Amygdala (tissue), 56 donors: Measurements from ENCODE around the gene SEMA3C.
A peak's percentile ranks its signal among the peaks of the same experiment; 100 is the strongest.

Source experiments
- DNase-seq, 56 donors: peaks; one replicate each; lab custom pipeline; 2025; lab: John Stamatoyannopoulos, UW

The SEMA3C gene

DNA sequence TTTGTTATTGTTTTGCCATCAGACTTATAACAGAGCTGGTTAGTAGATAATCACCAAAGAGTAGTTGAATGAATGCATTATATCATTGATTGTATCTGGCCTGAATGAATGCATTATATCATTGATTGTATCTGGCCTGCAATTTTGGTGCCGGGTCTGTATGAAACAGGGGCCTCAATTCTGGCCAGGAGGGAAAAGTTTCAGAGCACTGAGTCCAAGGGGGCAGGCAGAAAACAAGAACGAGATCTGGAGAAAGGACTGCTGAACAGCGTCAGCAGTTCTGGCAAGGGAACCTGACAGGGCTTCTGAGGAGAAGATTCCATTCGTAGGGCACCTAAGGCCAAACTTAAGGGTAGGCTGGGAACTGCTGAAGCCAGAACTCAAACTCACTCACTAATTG lies 128.0 kb downstream of the SEMA3C start:
- DNase-seq = no peak

DNA sequence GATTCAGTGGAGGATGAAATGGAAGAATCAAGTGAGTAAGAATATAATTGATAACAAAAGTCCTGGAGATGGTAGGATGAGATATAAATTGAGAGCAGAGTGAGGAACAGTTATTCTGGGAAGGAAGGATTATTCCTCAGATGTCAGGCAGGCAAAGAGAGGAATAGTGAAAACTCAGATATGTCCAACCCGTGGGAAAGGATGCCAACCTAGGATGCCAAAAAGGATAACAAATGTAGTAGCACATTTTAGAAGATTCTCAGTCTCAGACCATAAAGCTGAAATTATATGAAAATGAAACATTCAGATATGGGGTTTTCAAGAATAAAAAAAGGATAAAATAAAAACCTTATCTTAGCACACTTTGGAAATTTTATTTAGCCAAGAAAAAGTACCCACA lies 131.1 kb downstream of the SEMA3C start:
- no peak for DNase-seq

DNA sequence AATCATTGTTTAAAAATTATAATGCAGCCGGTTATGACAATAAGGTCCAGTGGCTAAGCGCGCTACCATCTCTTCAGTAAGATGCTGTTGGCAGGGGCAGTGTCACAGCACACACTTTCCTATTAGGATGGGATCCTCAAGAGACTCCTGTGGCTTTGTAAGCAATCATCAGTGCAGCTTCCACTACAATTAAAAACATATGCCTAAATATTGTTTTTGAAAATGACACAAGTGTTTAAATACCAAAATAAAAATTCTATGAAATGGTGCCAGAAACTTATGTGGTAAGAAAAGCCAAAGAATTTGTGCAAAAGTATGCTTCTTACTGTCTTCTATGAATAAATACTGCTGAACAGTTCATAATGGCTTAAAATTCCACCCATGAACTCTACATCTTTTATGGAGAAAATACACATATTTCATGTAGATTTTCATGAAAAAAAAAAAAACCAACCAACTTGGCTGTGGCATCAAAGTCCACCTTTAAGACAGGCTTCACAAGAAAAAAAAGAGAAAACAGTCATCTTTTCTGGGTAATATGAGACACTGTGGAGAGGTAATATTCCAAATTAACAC lies 132.8 kb downstream of the SEMA3C start:
- no peak for DNase-seq

DNA sequence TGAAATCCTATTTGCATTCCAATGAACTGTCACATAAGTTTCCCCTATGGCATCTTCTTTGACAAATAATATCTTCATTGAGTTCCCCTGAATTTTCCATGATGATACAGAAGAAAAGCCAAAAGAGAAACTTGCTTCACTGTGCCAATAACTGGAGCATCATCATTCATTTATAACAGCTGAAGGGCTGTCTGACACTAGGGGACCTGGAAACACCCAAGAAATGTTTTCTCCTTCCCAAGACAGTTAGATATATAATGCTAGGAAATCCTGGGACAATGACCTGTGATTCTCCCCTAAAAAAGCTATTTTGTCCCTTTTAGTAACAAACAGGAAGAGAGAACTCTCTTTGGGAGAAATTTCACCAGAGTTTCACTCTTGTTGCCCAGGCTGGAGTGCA lies 133.6 kb downstream of the SEMA3C start:
- no peak for DNase-seq

DNA sequence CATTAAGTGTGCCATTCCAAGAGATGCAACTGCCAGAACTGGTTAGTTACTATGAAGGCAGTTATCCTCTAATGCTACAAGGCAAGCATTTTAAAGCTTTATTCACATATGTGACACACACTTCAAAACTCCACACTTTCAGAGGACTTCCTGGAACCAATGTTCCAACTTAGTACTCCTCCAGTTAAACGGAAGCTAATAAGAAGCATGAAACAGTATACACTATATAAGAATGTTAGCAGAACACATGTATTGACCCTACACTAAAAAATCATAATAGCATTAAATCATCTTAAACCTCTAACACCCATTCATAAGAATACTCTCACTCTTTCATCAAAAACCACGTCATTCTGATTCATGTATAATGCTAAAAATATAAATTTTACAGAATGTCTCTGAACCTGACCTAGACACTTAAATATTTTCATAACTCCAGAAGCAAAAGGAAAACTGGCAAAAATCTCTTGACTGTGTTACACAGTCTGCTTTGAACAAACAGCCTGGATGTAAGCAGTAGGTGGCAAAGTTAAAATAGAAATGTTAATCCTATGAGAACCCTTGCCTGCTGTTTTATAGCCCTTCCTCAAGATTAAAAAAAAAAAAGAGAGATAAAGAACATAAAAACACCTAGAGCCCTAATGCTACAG lies 135.0 kb downstream of the SEMA3C start:
- no peak for DNase-seq

DNA sequence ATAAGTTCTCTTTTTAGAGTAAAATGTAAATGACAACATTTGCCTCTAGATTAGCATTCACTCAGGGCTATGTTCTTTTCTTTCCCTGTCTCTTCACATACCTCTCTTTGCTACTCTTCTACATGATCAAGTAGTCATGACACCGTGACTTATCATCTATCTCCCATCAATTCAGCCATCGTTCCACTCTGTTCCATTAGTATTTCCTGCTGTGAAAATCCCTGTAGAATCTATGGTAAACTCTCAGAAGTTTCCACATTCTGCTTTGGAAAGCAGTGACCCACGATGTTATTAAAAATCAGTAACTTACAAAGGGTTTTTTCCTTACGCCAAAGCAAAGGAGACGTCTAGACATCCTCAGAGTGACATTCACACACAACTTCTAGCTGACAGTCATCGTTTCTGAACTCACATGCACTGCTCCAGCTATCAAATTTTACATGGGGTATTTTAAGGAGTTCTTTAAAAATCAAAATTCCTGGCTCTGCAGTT lies 135.6 kb downstream of the SEMA3C start:
- no peak for DNase-seq

DNA sequence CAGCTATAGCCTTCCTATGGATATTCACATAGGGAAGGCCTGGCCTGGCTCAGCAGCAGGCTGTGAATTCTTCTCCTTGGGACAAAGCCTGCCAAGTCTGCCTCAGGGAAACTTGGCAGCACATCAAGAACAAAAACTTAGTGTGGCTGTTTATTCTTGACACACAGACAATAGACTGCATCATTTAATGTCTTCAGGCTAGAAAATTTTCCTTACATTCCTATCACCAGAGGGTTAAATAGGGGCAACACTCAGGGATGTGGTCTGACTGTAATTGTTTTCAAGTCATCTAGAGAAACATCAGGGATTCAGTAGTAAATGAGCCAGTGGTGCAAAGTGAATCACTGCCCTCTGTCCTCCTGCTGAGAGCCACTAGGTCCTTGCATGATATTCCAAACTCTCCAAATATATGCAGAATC lies 137.3 kb downstream of the SEMA3C start:
- DNase-seq = peak in 11 of 56 donors; percentile 1 to 17 (median 3)

DNA sequence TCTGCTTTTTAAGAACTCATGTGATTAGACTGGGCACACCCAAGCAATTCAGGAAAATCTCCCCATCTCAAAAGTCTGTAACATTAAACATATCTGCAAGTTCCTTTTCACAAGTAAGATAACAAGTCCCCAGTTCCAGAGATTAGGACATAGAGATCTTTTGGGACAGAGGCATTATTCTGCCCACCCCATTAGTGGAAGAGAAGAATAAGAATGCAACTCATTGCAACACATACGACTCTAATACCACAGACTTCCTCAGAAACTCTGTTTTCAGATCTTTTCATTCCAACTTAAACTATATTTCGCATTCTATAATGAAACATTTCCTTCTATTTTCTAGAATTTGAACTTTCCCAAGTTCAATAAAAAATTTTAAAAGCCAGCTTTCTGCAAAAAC lies 137.7 kb downstream of the SEMA3C start:
- DNase-seq = no peak

DNA sequence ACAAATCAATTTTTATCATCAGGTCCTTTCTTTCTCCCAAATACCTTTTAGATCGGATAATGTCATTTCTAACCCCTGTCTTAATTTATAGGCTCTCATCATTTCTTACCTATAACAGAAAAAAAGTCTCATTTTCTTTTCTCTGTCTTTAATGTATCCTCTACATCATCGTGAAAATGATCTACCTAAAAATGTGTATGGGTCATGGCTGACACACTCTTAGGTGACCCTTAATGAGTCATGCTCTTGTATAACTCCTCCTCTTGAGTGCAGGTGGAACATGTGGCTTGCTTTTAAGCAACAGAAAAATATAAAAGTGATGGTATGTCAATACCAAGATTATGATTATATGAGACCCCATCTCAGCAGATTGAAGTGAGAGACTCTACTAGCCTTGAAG lies 139.4 kb downstream of the SEMA3C start:
- no peak for DNase-seq

DNA sequence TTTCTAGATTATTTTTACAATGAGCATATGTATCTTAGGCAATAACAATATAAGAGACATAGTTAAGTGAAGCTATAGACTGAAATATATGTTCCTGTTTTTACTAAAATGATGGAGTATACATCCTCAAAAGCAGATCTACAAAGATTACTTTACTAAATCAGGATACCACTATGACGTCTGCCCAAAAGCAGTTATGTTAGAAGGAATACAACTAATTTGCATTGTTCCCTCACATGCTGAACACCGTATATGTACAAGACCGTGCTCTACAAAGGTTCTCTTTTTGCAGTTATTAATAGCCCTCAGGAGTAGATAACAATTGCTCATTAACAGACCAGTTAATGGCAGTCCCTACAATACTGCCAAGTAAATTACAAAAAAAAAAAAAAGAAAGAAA lies 143.0 kb downstream of the SEMA3C start:
- no peak for DNase-seq

DNA sequence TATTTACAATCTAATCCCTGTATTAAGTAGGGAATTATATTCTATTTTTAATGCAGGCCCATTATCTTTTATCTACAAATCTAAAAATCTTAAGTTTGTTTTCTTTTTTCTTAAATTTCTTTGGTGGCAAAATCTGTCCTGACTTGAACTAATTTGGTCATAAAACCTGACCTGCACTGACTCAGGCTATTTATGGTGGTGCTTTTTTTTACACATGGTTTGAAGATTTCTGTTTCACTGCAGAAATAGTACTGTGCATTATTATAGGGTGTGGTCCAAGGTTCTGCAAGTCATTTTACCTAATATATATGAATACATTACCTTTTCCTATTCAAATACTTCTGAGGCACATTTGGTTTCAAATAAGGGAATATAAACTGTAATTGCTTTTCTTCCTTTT lies 143.4 kb downstream of the SEMA3C start:
- no peak for DNase-seq

DNA sequence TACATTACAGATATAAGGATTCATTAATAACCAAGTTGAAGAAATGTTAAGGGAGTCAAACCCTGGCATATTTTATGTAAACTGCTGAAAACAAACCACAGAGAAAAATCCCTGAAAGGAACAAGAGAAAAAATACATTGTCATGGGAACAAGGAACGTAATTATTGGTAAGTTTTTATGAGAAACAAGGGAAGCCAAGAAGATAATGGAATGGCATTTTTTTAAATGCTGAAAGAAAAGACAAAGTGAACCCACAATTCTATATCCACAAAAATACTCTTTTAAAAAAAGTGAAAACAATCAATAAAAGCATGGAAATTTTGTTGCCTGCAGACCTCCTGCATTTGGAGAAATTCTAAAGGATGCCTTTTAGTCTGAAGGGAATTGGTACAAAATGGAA lies 144.0 kb downstream of the SEMA3C start:
- DNase-seq = no peak

DNA sequence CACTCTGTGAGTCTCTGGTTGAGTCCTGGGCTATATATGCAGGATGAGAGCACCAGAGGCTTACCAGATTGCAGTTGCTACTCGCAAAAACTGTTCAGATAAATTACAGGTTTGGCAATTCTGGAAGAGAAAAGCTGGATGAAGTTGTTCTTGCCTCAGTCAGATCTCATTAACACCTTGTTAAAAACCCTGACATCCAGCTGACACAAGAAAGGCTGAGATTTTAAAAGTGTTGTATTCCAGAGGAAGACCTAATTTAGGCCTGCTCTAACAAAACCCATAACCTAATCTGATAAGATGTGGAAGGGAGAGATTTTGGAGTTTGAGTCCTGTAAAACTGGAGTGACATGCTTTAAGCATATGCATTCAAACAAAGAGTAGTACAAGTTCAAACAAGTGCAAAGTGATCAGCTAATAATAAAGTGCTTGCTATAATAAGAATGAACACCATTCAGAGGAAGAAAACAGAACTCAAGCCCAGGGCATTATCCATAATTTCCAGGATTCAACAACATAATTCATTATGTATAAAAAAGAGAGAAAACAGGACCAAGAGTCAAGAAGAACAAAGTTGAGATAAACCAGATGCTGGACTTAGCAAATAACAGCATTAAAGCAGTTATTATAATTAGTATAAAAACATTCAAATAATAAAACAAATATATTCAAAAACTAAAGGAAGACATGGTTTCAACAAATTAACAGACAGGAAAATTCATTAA lies 144.9 kb downstream of the SEMA3C start:
- DNase-seq = no peak

DNA sequence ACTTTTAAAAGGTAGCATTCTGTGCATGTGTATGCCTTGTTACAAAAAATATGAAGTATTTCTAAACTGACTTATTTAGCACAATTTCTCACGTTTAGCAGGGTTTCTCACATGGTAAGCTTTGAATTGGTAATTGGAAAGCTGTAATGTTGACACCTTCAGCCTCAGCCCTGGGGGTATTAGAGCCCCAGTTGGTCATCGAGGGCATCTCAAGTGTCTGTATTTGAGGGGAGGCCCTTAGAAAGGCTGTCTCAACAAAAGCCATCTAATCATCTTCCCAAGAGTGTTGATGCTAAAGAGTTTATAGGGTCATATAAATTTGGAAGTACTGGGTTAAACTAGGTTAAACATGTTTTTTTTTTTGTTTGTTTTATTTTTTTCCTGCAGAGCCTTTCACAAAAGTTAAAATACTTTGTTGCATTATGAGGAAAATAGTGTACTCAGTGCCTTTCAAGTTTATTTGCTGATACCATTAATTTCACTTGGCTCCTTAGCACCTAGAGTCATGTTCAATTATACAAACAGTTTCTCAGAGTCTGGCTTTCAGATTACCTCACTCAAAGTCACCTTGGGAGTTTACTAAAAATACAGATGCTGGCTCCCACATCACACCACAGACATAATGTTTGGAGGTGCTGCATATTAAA lies 146.4 kb downstream of the SEMA3C start:
- no peak for DNase-seq

DNA sequence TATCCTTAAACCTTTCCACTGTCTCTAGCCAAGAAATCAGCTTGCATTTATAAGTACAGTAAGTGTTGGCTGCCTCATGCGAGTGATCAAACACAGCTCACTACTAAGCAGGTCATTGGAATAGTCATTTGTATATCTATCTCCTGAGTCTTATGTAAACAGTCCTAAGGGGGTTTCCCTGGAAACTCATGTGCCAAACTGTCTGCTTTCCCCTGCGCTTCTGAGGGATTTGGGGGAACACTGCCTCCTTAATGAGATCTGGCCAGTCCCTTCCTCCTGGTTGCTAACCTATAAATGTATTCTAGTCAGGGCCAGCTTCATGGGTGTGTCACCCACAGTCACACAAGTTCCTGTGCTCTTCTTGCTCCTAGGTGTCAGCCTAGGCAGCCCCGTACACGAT lies 147.3 kb downstream of the SEMA3C start:
- DNase-seq = no peak

DNA sequence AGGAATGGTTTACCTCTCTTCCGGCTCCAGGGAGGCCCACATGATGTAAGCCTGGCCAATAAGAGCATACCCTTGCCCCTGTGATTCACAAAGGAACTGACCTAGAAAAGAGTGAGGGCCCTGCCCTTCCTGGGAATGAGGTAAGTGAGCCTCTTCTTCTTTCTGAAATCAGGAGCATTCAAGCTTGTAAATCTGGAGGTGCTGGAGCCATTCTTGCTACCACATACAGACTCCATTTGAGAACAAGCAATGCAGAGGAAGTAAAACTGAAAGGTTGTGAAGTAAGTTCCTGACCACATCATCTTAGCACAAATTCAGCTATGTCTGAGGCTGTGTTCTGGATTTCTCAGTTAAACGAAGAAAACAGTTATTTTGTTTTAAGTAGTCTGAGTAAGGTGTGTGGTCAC lies 148.2 kb downstream of the SEMA3C start:
- DNase-seq = no peak

DNA sequence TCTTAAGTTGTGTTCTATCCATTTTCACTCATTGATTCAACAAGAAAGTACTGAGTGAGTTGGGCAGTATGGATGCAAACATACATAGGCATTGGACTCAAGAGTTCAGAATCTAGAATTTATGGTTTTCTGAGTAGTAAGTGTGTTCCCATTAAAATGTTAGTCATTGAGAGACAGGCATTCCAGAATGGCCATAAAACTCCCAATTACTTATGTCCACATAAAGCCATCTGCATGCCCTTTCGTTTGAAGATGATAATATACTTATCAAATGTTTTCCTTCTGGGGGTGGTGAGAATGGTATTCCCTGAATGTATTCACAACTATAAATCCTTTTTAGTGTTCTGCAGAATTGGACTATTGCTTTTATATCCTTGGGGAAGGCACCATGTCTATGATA lies 148.8 kb downstream of the SEMA3C start:
- no peak for DNase-seq

DNA sequence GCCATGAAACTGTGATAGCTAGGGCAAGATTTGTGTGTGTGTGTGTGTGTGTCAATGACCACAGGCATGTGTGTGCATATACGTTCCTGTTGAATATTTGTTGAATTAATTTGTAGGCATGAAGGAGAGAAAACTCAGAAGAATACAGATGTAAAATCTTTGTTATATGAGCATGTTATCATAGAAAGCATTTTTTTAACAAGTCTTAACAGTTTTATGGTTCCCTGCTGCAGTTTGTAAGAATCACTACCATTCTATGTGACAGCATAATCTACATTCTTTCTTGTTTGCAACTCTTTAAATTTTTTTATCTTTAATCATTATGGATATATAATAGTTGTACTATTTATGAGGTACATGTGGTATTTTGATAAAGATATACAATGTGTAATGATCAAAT lies 150.1 kb downstream of the SEMA3C start:
- DNase-seq = no peak

DNA sequence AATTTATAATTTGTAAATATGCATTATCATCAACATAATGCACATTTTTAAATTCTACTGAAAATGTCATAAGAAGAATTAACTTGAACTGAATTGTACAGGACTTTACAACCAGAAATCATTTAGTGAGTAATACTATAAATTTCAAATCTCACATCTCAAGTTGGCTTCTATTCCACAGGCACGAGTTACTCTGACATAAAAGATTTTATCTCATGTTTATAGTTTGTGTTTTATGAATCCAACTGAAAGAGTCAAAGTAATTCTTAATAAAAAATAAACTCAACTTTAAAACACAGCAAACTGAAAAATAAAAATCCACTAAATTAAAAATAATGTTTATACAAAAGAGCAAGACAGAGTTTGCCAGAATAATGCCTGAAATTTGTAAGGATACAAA lies 151.2 kb downstream of the SEMA3C start:
- no peak for DNase-seq

DNA sequence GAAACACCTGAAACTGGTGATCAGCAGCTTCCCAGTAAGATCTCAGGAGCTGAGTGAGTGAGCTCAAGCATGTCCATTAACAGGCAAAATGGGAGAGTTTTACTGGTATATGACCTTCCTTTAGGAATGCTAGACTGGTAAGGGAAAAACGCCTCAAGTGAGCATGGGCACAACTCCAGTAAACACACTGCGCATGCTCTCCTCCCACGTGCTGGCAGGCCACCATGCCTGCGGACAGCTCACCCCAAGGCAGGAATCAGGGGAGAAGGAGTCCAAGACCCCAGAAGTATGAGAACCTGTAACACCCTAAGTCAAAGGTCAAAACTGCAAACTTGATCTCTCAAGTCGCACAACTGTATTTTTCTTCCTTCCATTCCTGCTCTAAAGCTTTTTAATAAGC lies 152.1 kb downstream of the SEMA3C start:
- no peak for DNase-seq

DNA sequence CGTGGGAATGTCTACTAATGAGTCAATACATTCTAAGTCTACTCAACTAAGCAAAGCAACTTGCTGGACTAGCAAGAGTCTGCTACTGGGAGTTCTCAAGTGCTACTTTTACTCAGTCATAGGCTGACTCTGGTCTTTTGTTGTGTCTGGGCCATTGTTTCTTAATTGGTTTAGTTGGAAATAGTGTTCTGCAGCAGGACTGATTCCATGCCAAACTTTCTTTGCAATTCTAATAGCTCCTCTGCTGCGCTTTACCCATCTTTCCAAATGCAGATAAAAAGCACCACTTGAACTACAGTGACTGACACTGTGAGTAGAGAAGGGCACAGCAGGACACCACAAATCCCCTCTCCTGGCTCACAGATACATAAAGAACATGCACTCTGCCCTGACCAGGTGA lies 154.7 kb downstream of the SEMA3C start:
- DNase-seq = no peak

DNA sequence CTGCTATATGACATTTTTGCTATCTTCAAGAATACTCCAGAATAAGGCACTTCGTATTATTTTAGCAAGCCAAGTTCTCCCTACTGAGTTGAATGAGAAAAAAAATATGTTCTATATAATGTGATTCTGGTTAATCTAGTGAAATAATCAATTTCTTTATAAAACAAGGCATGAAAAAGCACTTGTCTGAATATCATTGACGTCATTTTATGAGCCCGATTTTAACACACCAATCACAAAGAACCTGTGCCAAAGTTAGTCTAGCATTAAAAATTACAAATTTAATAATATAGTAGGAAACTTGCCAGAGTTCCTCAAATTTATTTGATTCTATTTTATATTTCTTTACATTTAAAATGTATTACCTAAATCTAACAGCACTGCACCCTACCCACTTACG lies 155.1 kb downstream of the SEMA3C start:
- no peak for DNase-seq
